ENCODE measurements around the gene DYRK2.
"Not testable (repeated sequence)": the region's sequence is repeated elsewhere in the genome, so short reads cannot be mapped to it uniquely, and the experiment has no call there.

The DYRK2 gene

DNA sequence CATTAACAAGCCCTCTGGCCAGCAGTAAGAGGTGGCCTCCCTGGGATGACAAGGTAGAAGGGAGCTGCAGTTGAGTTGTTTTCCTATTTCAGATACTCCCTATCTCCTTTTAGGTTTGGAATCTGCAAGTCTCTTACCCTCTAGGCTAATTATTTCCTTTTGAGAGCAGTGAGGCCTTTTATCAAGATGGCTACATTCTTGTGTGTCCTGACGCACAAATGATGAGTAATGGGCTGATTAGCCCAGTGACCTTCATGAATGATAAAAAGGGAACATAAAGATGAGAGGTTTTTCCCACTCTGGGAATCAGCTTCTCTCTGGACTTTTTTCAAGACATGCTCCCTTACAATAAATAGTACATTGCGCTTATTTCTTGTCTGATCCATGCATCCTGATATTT lies 22.9 kb downstream of the DYRK2 start:
- no peak for DNase-seq (ENCODE audit: low spot score)

DNA sequence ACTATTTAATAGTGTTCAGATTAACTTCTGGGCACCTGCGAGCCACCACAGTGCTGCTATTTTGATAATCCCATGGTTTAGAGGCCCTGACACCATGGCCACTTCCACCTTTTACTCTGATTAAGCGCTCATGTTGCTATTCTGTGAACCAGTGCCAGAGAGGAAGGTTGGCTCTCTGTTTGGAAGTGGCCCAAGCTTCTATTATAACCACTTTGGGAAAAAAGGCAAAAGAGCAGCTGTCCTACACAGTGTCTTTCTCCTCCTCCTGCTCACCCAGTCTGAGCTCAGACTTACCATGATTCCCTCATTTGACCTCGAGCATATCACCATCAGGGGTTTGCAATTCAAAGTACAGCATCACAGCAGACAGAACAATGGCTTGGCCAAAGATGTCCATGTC lies 23.3 kb downstream of the DYRK2 start:
- DNase-seq (ENCODE audit: low spot score) = no peak

DNA sequence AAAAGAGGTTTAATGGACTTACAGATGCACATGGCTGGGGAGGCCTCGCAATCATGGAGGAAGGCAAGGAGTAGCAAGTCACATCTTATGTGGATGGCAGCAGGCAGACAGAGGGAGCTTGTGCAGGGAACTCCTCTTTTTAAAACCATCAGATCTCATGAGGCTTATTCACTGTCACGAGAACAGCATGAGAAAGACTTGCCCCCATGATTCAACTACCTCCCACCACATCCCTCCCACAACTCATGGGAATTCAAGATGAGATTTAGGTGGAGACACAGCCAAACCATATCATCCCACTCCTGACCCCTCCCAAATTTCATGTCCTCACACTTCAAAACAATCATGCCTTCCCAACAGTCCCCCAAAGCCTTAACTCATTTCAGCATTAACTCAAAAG lies 24.0 kb downstream of the DYRK2 start:
- DNase-seq (ENCODE audit: low spot score) = not testable (repeated sequence)

DNA sequence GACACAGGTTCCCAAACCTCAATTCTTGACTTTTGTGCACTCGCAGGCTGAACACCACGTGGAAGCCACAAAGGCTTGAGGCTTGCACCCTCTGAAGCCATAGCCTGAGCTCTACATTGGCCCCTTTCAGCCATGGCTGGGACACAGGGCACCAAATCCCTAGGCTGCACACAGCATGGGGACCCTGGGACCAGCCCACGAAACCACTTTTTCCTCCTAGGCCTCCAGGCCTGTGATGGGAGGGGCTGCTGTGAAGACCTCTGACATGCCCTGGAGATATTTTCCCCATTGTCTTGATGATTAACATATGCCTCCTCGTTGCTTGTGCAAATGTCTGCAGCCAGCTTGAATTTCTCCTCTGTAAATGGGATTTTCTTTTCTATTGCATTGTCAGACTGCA lies 25.0 kb downstream of the DYRK2 start:
- DNase-seq (ENCODE audit: low spot score) = not testable (repeated sequence)

DNA sequence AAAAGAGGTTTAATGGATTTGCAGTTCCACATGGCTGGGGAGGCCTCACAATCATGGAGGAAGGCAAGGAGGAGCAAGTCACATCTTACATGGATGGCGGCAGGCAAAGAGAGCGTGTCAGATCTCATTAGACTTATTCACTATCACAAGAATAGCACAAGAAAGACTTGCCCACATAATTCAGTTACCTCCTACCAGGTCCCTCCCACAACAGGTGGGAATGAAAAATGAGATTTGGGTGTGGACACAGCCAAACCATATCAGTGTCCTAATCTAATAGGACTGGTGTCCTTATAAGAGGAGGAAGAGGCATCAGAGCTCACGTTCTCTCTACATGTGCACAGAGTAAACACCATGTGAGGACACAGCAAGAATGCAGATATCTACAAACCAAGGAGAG lies 25.9 kb downstream of the DYRK2 start:
- no peak for DNase-seq (ENCODE audit: low spot score)

DNA sequence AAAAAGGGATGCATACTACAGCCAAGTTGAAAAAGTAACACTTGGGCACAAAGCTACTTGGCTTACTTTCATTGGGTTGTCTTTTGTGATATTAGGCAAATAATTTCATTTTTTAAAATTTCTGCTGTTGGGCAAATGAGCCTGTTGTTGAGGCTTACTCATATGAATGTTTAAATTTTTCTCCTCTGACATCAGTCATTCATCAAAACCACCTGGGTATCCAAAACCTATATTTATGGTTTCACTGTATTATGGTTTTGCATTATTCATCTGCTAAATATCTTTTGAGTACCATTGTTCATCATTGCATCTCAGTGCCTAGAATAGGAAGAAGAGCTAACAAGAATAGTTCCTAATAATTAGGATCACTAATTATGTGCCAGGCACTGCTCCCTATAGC lies 28.1 kb downstream of the DYRK2 start:
- DNase-seq (ENCODE audit: low spot score) = no peak

DNA sequence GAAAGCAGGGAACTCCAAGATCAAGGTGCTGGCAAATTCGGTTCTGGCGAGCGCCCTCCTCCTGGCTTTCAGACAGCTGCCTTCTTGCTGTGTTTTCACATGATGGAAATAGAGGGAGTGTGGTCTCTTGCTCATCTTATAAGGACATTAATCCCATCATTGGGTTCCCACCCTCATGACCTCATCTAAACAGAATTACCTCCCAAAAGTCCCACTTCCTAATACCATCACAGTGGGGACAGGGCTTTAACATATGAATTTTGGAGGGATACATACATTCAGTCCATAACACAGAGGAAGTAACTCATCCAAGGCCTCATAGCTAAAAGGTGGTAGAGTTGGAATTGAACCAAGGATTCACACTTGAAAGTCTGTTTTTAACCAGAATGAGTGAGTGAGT lies 28.6 kb downstream of the DYRK2 start:
- DNase-seq (ENCODE audit: low spot score) = no peak

DNA sequence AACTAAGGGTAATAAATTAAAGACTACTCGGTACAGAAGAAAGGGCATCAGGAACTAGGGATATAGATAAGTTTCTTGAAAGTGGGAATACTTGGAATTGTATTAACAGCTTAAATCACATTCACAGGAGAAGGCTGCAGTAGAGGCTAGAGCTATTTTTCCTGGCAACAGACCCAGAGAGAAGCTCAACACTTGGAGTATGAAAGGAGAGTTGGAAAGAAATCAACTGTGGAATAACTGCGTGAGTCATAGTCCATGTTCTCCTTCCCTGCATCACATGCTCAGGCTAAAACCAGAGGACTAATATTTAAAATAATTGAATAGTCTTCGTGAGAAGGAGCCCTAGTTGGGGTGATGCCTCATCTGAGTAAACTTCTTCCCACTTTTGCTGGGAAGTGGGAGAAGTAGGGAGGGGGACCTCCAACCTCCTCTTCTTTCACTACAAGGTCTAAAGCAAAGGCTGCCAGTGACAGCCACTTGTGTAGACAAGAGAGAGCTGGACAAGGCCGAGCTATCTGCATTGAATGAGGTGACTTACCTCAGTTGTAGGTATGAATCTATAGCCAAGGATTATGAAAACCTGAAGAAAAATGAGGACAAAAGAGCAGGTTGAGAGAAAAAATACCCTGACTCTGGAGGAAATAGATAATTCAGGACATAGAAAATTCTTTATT lies 32.7 kb downstream of the DYRK2 start:
- DNase-seq (ENCODE audit: low spot score) = no peak

DNA sequence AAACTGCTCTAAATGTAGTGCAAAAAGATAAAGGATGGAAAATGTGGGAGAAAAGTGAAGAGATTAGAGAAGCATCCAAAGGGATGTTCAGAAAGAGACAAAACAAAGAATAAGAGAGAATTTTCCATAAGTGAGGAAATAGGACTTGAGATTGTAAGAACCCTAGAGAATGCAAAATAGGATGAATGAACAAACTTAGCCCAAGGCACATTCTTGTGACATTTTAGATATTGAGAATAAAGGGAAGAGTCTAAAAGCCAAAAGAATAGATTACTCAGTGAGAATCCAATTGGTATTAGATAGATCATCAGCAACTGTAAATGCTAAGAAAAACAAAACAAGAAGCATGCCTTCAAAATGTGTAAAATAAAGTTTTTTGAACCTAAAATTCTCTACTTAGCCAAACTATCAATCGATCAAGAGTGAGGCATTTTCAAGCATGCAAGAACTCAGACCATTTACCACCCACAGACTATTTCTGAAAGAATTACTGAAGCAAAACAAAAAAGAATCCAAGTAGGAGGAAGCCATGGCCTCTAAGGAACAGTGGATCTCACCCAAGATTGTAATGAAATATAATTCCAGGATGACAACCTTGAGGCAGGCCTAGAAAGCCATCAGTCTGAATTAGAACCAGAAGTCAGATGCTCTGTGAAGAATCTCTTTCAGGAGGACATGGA lies 33.5 kb downstream of the DYRK2 start:
- no peak for DNase-seq (ENCODE audit: low spot score)

DNA sequence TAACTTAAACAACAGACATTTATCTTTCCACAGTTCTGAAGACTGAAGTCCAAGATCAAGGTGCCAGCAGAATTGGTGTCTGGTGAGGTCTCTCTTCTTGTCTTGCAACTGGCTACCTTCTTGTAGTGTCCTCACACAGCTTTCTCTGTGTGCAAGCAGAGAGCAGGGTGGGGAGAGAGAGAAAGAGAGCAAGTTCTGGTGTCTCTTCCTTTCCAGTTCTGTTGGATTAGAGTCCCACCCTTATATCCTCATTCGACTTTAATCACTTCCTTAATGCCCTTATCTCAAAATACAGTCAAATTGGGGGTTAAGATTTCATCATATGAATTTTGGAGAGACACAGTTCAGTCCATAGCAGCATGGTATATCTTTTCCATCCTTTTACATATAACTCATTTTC lies 40.8 kb downstream of the DYRK2 start:
- DNase-seq (ENCODE audit: low spot score) = no peak

DNA sequence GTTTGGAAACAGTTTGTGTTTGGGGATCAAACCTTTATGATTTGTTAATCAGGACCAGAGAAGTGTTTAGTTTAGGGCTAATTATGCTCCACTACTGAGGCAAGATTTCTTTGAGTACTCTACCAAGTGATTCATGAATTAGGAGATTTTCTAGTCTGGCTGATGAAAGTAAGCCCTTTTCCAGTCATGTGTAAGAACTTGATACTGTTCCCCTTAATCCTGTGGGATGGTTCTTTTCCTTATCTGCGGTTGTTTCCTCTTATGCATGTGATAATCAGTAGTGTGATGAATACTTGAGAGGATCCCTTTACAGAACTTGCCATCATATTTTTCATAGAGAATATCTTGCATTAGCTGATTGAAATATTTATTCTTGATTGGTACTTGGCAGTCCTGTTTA lies 42.1 kb downstream of the DYRK2 start:
- no peak for DNase-seq (ENCODE audit: low spot score)

DNA sequence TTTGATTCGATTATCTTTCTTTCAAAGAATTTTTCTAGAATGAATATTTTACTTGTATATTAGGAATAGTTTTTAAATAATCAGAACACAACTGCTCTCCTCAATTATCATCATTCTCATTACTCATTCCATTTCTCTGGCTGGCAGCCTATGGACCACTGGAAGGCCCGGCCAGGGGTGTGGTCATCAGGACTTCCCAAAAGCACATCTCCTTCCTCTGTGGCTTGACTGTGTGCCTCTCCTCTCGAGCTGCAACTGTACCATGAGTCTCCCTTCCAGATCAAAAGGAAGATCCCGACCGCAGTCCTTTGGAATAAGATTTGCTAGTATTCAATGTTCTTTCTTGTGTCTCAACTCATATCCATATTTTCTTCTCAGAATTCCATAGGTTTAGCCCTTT lies 42.7 kb downstream of the DYRK2 start:
- DNase-seq (ENCODE audit: low spot score) = no peak

DNA sequence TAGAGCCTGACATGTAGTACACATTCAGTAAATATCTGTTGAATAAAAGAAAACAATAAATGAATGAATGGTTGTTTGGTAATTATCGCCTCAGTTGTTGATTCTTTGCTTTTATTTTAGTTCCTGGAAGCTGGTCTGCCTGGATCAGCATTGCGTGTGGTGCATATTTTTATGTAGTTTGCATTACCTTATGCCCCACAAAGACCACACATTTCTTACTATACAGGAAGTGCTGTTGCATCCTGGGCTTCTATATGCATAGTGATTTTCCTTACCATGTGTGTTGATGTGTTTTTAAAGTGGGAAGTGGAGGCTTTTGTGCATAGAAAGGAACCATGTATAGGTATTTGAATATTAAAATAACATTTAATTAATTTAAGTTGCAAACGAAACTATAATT lies 43.6 kb downstream of the DYRK2 start:
- DNase-seq (ENCODE audit: low spot score) = no peak

DNA sequence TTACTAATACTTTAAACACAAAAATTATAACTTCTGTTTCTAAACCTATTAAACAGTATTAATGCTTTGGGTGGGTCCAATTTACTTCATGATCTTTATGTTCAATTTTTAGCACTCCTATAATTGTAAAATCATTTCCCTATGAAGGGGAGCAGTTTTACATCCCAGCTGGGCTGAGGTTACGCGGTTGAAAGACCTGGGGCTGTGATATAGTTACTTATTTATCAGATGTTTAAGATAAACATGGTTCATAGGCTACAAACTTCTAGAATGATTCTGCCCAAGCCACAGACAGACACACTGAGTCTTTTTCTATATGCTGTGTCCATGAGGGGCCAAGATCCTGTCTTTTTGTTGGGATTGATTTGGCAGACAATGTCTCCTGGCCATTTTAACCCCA lies 44.4 kb downstream of the DYRK2 start:
- no peak for DNase-seq (ENCODE audit: low spot score)

DNA sequence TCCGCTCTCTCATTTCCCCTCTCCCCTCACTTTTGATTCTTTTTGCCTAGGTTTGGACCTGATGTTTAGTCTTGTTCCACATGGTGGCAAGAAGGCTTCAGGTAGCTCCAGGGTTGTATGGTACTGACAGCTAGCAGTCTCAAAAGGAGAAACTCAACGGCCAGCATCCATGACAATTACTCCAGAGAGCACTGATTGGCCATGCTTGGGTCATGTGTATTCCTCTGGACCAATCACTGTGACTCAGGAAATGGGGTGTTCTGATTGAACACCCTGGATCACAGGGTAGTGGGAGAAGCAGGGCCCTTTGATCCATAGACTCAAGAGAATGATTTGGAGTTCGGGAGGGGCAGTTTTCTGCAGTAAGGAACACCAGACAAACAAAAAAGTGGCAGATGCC lies 45.3 kb downstream of the DYRK2 start:
- no peak for DNase-seq (ENCODE audit: low spot score)

DNA sequence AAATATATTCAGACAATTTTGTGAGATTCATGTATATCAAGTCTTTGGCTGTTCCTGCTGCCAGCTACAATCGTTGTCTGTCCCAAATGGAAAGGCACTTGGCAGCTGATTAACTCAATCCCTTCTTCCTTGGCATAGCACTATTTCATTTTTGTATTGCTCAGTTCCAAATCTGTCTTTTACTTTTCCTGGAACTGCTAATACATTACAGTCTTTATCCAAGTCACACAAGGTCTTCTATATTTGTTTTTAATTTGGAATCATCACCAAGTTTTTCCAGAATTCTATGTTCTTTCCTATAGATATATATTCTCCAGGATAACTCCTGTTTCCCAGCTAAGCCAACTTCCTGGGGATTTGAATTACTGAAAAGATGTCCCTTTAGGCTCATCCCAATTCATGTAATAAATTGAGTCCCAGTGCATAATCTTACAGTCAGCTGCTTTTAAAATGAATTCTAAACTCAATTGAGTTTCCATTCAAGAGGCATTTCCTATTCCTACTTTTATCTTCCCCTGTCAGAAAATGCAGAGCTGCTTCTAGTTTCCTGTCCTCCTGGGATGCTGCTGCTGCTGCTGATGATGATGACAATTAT lies 45.9 kb downstream of the DYRK2 start:
- DNase-seq (ENCODE audit: low spot score) = no peak

DNA sequence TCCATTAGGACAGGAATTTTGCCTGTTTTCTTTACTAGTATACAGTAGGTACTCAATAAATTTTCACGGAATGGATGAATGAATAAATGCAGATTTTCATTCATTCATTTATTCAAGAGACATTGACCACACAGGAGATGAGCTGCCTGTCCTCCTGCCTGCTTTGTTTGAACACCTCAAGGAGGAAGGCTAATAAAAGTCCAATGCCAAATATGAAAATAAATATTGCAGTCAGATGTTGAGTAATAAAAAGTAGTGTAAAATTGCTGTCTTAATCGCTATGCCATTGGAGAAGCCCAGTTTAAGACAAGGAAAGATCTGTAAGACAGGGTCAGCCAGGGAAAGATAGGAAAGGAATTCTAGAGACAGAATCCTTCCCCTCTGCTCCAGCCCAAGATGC lies 47.4 kb downstream of the DYRK2 start:
- no peak for DNase-seq (ENCODE audit: low spot score)

DNA sequence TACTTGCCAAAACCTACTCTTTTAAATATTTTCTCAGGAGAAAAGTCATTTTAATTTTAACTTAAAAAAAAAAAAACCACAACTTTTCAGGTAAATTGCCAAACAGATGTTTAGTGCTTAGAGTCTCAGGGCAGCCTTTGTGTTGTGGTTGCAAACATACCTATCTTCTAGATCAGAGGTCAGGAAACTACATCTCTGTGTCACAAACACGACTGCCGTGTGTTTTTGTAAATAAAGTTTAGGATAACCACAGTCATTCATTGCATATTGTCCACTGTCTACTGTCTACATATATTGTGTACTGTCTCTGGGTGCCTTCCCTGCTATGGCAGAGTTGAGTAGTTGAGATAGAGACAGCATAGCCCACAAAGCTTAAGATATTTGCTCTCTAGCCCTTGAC lies 48.9 kb downstream of the DYRK2 start:
- peak; percentile 39 for DNase-seq (ENCODE audit: low spot score)

DNA sequence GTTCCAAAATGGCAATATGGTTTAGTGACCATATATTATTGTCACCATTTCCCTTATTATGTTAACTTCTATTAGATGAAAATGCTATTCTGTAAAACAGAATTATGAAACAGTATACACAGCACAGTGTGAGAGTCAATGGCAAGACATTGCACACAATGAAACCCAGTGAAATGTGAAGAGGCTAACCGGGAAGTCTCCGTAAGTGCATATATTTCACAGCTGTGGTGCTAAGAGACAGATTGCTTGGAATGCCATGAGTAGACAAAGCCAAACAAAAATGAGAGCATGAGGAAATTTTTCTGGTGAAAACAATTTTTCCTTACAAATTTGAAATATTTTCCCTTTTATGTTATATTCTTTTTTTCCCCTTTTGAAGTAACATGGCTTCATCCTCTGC lies 49.4 kb downstream of the DYRK2 start:
- DNase-seq (ENCODE audit: low spot score) = no peak

DNA sequence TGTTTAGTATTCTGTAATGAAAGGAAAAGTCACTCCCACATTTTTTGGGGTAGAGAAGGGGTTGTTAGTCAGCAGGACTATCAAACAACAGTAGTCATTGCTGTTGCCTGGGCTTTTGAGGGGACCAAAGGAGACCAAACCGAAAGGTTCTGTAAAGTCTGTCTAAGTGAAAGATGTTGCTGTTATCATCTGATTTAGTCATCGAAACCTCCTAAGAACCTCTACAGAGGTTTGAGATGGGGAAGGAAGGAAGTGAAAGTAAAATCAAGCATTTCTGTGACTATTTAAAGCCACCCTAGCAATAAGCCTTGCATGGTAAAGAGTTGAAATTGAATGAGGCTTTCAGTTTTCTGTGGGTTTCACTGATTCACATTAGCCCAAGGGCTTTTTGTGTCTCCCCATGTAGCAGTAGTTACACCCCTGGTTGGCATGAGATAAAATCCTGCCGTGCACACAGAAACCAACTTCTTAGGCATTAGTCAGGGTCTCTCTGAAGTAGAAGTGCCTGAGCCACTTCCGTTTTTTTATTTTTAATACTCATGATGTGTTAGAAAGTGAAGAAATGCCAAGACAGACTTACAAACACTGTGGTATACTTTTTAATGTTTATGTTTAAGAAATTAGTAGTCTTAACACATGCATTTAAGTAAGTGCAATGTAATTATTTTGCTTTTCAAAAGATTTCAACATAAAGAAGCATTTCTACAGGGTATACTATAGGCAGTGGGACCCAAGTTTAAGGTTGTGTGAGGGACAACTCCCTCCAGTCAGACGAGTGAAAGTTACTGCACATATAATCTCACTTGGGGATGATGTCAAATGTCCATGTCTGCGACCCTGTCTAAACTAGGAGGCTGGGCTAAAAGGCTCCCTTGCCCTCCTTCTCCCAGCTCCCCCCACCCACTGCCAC lies 50.4 kb downstream of the DYRK2 start:
- DNase-seq (ENCODE audit: low spot score) = peak; percentile 92

DNA sequence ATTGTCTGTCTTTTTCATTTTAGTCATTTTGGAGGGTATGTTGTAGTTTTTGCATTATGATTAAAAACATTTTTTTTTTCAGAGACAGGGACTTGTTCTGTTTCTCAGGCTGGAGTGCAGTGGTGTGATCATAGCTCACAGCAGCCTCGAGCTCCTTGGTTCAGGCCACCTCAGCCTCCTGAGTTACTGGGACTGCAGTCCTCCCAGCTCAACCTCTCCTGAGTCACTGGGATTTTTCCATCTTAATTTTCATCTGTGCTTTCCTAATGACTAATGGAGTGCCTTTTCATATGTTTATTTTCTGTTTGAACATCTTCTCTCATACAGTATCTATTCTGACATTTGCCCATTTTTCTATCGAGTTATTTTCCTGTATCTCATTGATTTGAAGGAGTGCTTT lies 52.6 kb downstream of the DYRK2 start:
- no peak for DNase-seq (ENCODE audit: low spot score)

DNA sequence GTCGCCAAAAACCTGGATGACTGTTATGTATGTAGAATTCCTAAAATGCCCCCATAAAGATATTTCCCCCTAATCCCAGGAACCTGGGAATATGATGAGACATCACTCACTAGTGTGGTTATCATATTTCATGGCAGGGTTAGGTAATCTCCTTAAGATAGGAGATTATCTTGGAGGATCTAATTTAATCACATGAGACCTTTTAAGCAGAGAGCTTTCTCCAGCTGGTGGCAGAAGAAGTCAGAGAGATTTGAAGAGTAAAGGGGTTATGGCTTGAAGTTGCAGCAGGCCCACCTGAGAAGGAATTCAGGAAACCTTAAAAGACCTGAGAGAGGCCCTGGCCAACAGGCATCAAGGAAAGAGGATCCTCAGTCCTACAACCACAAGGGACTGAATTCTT lies 53.6 kb downstream of the DYRK2 start:
- DNase-seq (ENCODE audit: low spot score) = no peak

DNA sequence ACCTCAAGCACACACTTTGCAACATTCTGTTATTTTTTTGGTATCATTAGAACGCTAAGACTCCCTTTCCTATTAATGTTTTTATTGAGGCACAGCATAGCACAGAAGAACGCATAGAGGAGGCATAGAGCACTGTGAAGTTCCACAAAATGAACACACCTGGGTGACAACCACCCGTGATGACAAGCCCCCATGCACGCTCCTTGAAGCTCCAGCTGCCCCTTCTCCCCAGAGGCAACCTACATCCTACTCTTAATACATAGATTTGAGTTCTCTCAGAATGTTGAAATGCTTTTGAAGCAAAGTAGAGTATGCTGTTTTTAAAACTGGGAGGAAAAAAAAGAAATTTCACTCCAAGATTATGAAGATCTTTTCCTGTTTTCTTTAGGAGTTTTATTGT lies 55.5 kb downstream of the DYRK2 start:
- no peak for DNase-seq (ENCODE audit: low spot score)

Data from activated CD4-positive, alpha-beta T cell treated with anti-CD3 and anti-CD28 coated beads, Interleukin-2, Interleukin-4, amounts not matched to agents 100 ng/mL and 50 ng/mL, durations not matched to agents 16 hours and 8 hours (primary cell).